Panc1 (cell line): ENCODE measurements around the gene SLC9A5.

Experiments used
- POLR2AphosphoS5 ChIP-seq: IDR thresholded peaks from 2 replicates; pipeline ENCODE4 v1.6.1; 2012; ENCODE audit warnings: mild to moderate bottlenecking, low read depth, low read length, moderate library complexity
- SIN3A ChIP-seq: IDR thresholded peaks from 2 replicates; pipeline ENCODE4 v1.6.1; 2012; ENCODE audit warnings: low read depth, mild to moderate bottlenecking, low read length, moderate library complexity, borderline replicate concordance; ENCODE audit not compliant: insufficient read depth

DNA sequence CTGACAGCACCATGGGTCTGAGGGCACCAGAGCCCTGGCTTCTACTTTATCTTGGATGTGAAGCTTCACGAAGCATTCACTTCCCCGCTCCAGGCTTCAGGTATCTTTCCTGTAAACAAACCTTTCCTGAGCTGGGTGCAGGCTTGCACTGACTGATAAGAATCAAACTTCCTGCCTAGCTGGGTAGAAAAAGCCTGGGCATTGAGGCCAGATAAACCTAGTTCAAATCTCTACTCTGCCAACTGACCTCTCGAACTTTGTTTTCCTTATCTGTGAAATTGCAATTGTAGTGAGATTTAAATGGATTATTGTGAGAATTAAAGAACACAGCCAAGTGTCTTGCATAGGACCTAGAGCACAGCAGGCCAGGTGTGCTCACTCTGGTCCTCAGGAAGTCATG lies 24.8 kb upstream of the SLC9A5 start:
- TF ChIP-seq POLR2AphosphoS5 (no peak), SIN3A (no peak)
